SIG-M5 treated with dmso at 0.1 percent for 504 hours (cell line): ENCODE data around the gene CBR4.
"Not testable (repeated sequence)": the region's sequence is repeated elsewhere in the genome, so short reads cannot be mapped to it uniquely, and the experiment has no call there.

Experiments
- DNase-seq: peaks from one replicate; lab custom pipeline; 2025; ENCODE audit not compliant: unreplicated experiment; lab: John Stamatoyannopoulos, UW

Gene CBR4

GRCh38 chr4:169035871-169036620 is 26.0 kb upstream of the CBR4 start:
- DNase-seq = not testable (repeated sequence)

GRCh38 chr4:169033660-169034059 is 23.6 kb upstream of the CBR4 start:
- DNase-seq = no peak

- DNase-seq = no peak
These were observed 23.0 kb upstream of the CBR4 start for GRCh38 chr4:169032883-169033645.

GRCh38 chr4:169032194-169032593 is 22.1 kb upstream of the CBR4 start:
- DNase-seq = no peak

GRCh38 chr4:169031392-169031791 is 21.3 kb upstream of the CBR4 start:
- no peak for DNase-seq

- no peak for DNase-seq
These were observed 20.5 kb upstream of the CBR4 start for GRCh38 chr4:169030562-169030982.

- DNase-seq = no peak
These were observed 19.9 kb upstream of the CBR4 start for GRCh38 chr4:169029947-169030346.

- DNase-seq = no peak
These were observed 17.6 kb upstream of the CBR4 start for GRCh38 chr4:169027663-169028062.

GRCh38 chr4:169025184-169025583 is 15.1 kb upstream of the CBR4 start:
- no peak for DNase-seq

GRCh38 chr4:169024762-169025161 is 14.7 kb upstream of the CBR4 start:
- DNase-seq = peak; percentile 29

- no peak for DNase-seq
These were observed 8.4 kb upstream of the CBR4 start for GRCh38 chr4:169018406-169018805.

GRCh38 chr4:169017971-169018370 is 7.9 kb upstream of the CBR4 start:
- no peak for DNase-seq

GRCh38 chr4:169015186-169015623 is 5.2 kb upstream of the CBR4 start:
- no peak for DNase-seq

GRCh38 chr4:169014586-169014985 is 4.5 kb upstream of the CBR4 start:
- no peak for DNase-seq

GRCh38 chr4:169013396-169013795 is 3.3 kb upstream of the CBR4 start:
- DNase-seq = no peak

- DNase-seq = no peak
These were observed 2.0 kb upstream of the CBR4 start for GRCh38 chr4:169012049-169012448.

GRCh38 chr4:169009286-169010124 is 550 bp downstream of the CBR4 start:
- DNase-seq = peak; percentile 53

- no peak for DNase-seq
These were observed 4.5 kb downstream of the CBR4 start for GRCh38 chr4:169005453-169006099.

- no peak for DNase-seq
These were observed 9.7 kb downstream of the CBR4 start for GRCh38 chr4:169000315-169000714.

GRCh38 chr4:168999809-169000208 is 10.2 kb downstream of the CBR4 start:
- DNase-seq = no peak

GRCh38 chr4:168998596-168998995 is 11.5 kb downstream of the CBR4 start:
- DNase-seq = no peak
